GM19193 (cell line): ENCODE data around the gene MVD.

Source experiments
- POLR2A ChIP-seq: IDR thresholded peaks from 4 replicates; pipeline ENCODE4 v1.6.1; 2011; ENCODE audit not compliant: insufficient read depth, insufficient read length; ENCODE audit errors: extremely low read depth

MVD gene

GRCh38 chr16:88680554-88681083 is 17.7 kb upstream of the MVD start:
- TF ChIP-seq POLR2A: no peak

DNA sequence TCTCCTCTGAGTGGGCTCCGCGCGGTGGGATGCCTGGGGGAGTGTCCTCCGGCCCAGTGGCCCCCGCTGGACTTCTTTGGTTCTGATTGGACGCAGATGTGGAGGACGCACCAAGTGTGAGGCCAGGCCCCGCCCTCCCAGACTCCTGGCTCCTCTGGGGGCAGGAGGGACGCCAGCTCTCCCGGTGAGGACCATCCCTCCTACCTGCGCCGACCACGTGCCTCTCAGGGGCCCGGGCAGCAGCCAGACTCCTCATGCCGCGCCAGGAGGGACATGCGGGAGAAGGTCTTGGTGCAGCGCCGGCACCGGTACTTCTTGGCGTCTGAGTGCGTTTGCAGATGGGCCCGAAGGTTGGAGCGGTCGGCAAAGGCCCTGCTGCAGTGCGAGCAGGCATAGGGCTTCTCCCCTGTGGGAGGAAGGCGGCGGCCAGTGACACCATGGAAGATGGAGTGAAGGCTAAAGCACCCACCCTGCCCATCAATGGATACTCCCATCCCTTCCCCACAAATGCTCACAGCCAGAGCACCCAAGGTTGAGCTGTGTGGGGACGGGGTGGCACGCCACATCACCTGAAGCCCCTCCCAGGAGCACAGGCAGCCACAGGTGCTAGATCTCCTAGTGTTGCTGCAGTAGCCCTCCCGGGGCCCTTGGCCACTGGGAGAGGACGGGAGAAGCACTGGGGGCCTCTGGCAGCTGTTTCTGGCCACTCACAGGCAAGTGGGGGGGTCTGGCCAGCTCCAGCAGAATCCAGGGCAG is 15.5 kb upstream of the MVD start:
- TF ChIP-seq POLR2A: no peak

DNA sequence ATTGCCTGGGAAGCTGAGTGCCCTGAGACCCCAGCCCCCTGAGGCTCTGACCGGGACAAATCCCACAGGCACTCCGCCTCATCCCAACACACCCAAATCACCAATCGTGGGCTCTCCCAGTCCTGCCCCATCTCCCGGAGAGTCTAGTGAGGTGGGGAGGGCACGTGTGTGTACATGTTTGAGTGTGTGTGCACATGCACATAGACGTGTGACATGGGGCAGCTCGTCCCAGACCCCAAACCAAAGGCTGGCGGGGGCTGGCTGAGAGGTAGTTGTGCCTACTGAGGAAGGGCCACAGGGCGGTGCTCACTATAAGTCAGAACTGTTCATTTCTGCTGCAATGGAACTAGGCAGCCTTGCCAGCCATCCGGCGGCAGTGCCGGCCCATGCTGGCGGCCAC is 14.8 kb upstream of the MVD start:
- no peak for TF ChIP-seq POLR2A

DNA sequence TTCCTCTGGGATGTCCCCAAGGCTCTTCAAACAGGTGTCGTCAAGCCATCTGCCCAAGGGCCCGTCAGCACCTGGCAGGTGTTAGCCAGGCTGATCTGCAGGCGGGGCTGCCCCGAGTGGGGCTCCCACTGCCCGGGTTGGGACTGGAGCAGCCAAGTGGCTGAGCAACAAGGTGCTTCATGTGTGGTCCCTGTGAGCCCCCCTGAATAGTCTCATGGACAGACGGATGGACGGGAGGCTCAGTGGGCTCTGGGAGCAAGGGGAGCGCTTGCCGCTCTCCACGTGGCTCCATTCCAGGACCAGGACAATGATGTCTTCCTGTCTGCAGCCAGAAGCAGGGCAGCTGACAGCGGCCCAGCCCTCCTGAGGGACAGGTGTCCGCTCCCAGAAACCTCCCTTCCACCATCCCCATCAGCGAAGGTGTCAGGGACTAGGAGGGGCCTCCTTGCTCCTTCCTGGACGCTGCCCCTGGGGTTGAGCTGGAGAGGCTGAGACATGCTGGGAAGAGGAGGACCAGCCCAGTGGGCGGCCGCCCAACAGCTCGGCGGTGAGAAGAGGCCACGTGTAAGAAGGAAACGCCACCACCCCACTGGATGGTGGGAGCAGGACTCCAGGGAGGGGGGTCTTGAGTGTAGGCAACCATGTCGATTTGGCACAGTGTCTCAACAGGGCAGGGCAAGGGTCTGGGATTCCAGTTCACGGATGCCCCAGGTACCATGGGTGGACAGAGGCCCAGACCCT is 13.8 kb upstream of the MVD start:
- no peak for TF ChIP-seq POLR2A

- no peak for TF ChIP-seq POLR2A
Measured at GRCh38 chr16:88673716-88674379, 11.0 kb upstream of the MVD start.

DNA sequence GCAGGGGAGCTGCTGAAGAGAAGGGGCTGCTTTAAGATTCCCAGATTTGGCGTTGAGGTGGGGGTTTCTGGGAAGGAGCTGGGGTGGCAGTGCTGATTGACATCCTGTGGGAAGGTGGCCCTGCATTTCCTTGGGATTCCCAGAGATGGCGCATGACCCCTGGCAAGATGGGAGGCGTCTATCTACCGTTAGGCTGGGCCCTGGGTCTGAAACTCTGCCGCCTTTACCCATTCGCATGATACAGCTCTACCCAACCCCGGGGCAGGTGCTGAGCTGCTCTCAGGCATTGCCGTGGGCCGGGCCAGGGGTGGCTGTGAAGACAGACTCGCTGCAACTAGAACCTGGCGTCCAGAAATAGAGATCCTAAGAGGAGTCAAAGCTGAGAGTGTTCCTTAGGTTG is 9.9 kb upstream of the MVD start:
- TF ChIP-seq POLR2A: no peak

DNA sequence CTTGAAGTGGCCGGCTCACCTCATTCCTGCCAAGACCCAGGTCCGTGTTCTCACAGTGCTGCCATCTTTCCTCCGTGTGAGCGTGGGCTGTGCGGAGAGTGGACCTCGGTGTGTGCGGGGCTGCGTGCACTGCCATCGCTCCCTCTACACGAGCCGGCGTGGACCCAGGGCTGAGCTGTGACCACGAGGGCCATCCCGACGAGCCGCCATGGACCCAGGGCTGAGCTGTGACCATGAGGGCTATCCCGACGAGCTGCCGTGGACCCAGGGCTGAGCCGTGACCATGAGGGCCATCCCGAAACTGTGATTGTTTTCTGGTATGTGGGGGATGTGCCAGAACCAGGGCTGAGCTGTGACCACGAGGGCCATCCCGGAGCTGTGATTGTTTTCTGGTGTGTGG is 8.9 kb upstream of the MVD start:
- TF ChIP-seq POLR2A: no peak

GRCh38 chr16:88669980-88670379 is 7.1 kb upstream of the MVD start:
- TF ChIP-seq POLR2A: no peak

- no peak for TF ChIP-seq POLR2A
Measured at GRCh38 chr16:88667461-88667860, 4.6 kb upstream of the MVD start.

DNA sequence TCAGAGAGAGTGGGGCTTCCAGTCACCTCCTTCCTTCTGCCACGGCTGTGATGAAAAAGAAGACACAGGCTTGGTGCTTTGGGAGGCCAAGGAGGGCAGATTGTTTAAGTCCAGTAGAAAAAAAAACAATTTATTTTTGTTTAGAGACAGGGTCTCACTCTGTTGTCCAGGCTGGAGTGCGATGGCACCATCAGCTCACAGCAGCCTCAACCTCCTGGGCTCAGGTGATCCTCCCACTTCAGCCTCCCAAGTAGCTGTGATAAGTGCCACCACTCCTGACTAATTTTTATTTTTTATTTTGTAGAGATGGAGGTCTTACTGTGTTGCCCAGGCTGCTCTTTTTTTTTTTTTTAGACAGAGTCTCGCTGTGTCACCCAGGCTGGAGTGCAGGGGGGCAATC is 2.7 kb upstream of the MVD start:
- TF ChIP-seq POLR2A: no peak

DNA sequence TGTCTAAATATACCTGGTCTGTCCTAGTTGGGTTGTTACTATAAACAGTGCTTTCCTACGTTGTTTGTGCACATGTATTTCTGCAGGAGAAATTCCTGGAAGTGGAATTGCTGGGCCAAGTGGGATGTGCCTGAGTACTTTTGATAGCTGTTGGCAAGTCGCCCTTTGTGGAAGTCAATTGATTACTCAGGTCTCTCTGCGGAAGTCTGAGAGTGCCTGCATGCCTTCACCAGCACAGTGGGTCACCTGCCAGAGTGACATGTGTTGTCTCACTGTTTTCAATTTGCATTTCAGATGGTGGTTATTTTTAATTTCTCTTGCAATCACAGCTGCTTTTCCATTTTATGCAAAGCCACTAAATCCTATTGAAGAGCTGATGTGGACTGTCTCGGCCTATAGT is 2.3 kb upstream of the MVD start:
- no peak for TF ChIP-seq POLR2A

DNA sequence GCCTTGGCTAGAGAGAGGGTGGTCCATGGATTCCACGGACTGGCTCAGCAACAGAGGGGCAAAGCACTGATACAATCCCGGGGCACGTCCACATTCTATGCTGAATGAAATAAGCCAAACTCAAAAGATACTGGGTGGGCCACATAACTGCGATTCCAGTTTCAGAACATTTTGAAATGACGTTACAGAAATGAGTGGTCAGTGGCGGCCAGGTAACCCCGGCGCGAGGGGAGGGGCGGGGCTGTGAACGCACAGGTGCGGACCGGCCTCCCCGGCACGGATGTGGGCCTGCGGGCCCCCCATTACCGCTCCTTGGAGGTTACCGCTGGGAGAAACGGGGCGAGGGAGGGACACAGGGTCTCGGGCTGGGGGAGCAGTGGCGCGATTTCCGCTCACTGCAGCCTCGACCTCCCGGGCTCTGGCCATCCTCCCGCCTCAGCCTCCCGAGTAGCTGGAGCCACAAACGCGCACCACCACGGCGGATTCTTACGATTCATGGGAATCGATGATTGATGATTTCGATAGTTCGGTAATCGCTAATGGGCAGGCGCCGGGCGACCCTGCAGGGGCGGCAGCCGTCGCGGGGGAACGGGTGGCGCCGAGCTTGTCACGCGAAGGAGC is 559 bp downstream of the MVD start:
- TF ChIP-seq POLR2A: no peak

- TF ChIP-seq POLR2A: no peak
Measured at GRCh38 chr16:88661468-88661867, 1.4 kb downstream of the MVD start.

DNA sequence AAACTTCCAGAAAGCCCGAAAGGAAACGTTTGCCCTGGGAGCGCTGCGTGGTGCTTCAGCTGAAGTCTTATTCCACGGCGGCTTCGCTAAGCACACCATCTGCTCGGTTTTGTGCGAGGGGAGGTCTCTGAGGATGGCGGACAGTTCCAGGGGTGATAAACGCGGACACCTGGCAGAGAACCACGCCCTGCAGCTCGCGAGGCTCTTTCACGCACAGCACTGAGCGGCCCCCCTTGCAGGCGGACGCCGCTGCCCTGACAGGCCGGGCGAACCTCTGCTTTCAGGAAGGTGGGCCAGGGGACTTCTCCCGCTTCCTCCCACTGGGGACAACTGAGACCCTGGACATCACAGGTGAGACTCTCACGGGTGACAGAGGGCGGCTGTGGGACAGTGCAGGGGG is 3.7 kb downstream of the MVD start:
- TF ChIP-seq POLR2A: no peak

GRCh38 chr16:88658714-88659113 is 4.2 kb downstream of the MVD start:
- no peak for TF ChIP-seq POLR2A
